Lower leg skin (tissue), 4 donors: Measurements from ENCODE around the gene FNDC3A. TPM values are rescaled to one million over a fixed set of nuclear protein-coding genes. Genes with fewer than 3 reads are reported as not detected.

Source experiments
- total RNA-seq, 4 donors: library from RNA; depleted of rRNA; stranded (reverse); fragments of >200 nt; gene quantifications; one replicate each; pipeline ENCODE4 v1.1.0, GENCODE V29; 2016

The FNDC3A gene
- total RNA-seq, 4 donors from 2014 or later: 11.4 to 25.5 (median 15.5) TPM

Other genes with a start within 250 kb of the FNDC3A start
- not detected for gene MLNR, start 244.4 kb downstream of the FNDC3A start, total RNA-seq